NCI-H146 (cell line): Measurements from ENCODE around the gene OR52N1.

Source experiments
- DNase-seq: peaks from one replicate; lab custom pipeline; 2025; lab: John Stamatoyannopoulos, UW

Gene OR52N1

GRCh38 chr11:5791165-5791564, at the start of gene OR52N1:
OR52N1 (minus strand) TSS chr11:5791265; CDS start chr11:5788816, 2,449 bp downstream.
- no peak for DNase-seq

- DNase-seq = no peak
Measured at GRCh38 chr11:5837695-5838094, 46.6 kb upstream of the OR52N1 start.

GRCh38 chr11:5833446-5833845, 42.4 kb upstream of the OR52N1 start:
- no peak for DNase-seq

- no peak for DNase-seq
Measured at GRCh38 chr11:5831196-5831829, 40.2 kb upstream of the OR52N1 start.

GRCh38 chr11:5818245-5818886, 27.3 kb upstream of the OR52N1 start:
- no peak for DNase-seq

- no peak for DNase-seq
Measured at GRCh38 chr11:5815534-5815933, 24.5 kb upstream of the OR52N1 start.

GRCh38 chr11:5809905-5810795, 19.1 kb upstream of the OR52N1 start:
- DNase-seq = no peak

- no peak for DNase-seq
Measured at GRCh38 chr11:5809122-5809519, 18.1 kb upstream of the OR52N1 start.

- peak; percentile 43 for DNase-seq
Measured at GRCh38 chr11:5808500-5809121, 17.5 kb upstream of the OR52N1 start, which contains the start of gene OR52N2. OR52N2 (plus strand) TSS chr11:5808924; CDS start chr11:5820336, 11,412 bp downstream.

- DNase-seq = no peak
Measured at GRCh38 chr11:5807580-5807979, 16.5 kb upstream of the OR52N1 start.

GRCh38 chr11:5803982-5804381, 12.9 kb upstream of the OR52N1 start:
- no peak for DNase-seq

GRCh38 chr11:5796541-5796940, 5.5 kb upstream of the OR52N1 start:
- no peak for DNase-seq

GRCh38 chr11:5783255-5783654, 7.8 kb downstream of the OR52N1 start, which contains the start of gene OR52N5:
OR52N5 (minus strand) TSS chr11:5783355; CDS start chr11:5778634, 4,721 bp downstream.
- DNase-seq = no peak

GRCh38 chr11:5767056-5767455, 24.0 kb downstream of the OR52N1 start:
- DNase-seq = no peak

- no peak for DNase-seq
Measured at GRCh38 chr11:5753943-5754342, 37.1 kb downstream of the OR52N1 start, which contains the start of gene OR52N4. OR52N4 (plus strand) TSS chr11:5754243; CDS start chr11:5754741, 498 bp downstream.

- no peak for DNase-seq
Measured at GRCh38 chr11:5749836-5750235, 41.2 kb downstream of the OR52N1 start.

- no peak for DNase-seq
Measured at GRCh38 chr11:5746614-5747013, 44.5 kb downstream of the OR52N1 start.

- no peak for DNase-seq
Measured at GRCh38 chr11:5738431-5738830, 52.6 kb downstream of the OR52N1 start.

- no peak for DNase-seq
Measured at GRCh38 chr11:5737670-5738392, 53.2 kb downstream of the OR52N1 start.

GRCh38 chr11:5737091-5737490, 54.0 kb downstream of the OR52N1 start:
- no peak for DNase-seq
